NCI-H1436 treated with DMSO at 0.1 percent for 48 hours (cell line): Measurements from ENCODE around the gene DIAPH3.
"Not testable (repeated sequence)": the region's sequence is repeated elsewhere in the genome, so short reads cannot be mapped to it uniquely, and the experiment has no call there.

Experiments used
- DNase-seq: peaks from one replicate; lab custom pipeline; 2025; lab: John Stamatoyannopoulos, UW

The DIAPH3 gene

DNA sequence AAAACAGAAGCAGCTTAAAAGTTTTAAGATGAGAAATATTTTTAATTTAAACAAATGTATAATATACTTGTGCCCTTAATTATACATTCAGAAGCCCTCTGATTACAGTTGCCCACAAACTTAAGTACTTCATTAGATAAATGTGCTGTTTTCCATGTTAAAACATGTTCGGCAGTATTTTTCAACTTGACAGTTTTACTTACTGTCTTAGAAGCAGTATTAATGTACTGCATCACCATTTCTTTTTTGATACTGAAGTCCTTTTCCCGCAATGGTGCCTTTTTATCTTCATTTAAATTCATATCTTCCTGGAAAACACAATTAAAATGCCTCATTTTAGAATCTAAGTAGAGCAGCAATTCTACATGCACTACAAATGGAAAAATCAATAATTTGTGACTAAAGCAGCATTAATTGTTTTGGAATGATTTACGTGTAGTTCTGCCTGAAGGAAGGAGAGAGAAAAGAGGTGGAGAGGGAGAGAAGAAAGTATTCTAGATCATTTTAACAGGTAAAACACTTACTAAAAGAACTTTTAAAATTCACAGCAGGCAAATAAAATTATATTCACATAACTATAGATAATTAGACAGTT is 70.2 kb downstream of the DIAPH3 start:
- DNase-seq = no peak

DNA sequence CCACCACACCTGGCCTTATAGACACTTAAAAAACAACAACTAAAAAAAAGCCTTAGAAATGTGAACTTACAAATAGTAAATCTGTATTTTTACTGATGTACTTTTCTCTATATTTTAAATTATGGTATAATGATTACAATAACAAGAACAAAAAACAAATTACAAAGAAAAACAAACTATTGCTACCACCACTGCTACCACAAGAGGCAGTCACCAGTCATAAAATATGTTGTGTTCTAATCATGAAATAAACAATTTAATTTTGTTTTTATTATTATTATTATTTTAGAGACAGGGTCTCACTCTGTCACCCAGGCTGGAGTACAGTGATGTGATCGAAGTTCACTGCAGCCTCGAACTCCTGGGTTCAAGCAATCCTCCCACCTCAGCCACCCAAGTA is 72.2 kb downstream of the DIAPH3 start:
- DNase-seq = no peak

DNA sequence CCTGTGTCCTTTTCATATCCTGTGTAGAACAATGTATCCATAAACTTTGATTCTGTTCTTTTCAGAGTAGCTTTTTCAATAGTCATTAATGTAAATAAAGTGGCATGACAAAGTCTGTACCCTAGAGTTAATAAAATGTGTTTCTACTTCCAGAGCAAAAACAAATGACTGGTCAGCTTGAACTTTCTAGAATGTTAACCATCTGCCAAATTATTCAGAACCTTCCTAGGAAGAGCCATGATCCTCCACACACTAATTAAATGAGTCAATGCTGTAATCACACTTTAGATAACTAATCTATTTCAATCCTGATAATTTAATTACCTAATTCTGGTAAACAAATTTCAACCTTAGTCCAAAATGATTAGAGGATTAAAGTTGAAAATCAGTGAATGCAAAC is 73.2 kb downstream of the DIAPH3 start:
- no peak for DNase-seq

DNA sequence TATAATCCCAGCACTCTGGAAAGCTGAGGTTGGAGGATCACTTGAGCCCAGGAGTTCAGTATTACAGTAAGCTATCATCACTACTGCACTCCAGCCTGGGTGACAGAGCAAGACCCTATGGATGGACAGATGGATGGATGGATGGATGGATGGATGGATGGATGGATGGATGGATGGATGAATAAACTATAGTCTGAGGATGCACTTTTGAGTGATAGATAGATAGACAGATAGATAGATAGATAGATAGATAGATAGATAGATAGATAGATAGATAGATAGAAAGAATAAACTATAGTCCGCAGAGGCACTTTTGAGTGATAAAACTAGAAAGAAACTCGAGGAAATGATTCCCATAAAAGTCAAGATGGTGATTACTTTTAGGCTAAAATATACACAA is 79.9 kb downstream of the DIAPH3 start:
- DNase-seq = not testable (repeated sequence)

DNA sequence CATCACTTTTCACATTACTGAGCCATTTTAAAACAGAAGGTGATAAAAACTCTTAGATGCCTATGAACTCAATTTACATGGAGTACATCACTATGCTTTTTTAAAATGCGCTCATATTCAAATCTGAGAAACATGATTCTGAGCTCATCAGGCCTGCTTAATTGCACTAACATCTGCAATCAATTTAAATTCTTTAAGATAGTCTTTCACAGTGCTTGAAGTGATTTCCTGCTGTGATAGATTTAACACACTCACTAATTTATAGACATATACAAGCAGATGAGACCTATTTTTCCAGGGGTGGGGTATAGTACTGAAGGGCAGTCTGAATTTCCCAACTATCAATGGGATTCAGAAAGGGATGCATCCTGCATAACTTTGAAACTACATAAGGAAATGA is 82.9 kb downstream of the DIAPH3 start:
- no peak for DNase-seq

DNA sequence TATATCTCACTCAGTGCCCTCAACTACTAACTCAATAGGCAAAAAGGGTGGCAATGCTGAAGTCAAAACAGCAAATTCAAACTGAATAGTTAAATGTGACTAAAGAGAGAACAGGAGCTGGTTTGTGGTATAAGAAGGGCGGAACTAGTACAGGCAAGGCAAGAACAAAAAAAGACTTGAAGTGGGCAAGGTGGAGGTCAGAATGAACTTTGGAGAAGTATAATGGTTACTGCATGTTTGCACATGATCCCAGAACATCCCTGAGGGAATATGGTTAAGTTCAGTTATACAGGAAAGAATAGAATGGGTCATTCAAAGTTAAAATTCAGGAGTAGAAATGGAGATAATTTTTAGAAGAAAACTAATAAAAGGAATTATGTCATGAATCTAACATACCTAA is 85.5 kb downstream of the DIAPH3 start:
- DNase-seq = no peak

DNA sequence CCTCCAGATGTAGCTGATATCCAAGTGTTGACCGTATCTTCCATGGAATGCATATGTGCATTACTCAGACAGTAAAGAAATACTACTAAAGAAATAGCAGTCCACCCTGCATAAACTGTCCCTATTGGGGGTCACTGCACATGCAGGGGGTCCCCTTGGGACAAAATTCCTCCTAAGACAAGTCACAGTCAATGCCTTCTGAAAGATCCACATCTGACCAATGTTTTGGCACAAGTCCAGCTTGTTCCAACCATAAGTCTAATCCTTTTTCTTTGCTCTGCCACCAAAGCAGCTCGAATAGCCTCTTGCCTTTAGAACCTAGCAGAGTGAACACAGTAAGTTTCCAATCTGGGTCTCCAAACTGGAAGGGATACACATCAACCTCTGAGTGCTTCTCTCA is 87.9 kb downstream of the DIAPH3 start:
- no peak for DNase-seq

DNA sequence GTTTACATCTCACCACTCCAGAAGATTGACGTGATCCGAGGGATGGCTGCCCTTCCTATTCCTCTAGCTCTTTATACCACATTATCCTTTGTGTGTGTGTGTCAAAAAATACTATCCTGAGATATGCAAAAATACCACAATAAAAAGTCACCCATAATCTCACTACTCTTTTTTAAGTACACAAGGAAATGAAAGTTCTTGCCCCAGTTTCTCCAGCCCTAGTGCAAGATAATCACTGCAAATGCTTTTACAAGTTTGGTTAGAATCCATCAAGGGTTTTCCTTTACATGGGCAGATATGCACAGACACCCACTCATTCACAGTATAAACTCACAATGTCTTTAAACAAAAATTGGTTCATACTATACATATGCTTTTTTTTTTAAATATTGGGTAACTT is 89.3 kb downstream of the DIAPH3 start:
- DNase-seq = no peak

DNA sequence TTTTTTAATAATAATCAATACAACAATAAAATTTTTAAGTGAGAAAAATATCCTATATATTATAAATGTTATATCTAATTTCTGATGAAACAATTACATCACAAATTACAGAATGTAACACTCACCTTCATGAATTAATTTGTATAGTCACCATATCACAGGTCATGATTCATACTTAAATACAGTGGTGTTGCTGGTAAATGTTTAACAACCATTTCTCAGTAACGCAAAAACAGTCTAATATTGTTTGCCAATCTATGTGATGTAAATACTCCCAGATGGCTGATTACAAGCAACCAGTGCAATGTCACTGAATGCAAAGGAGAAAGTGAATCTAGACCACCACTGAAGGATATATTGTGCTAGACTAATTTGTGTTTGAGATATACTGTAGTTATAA is 97.5 kb downstream of the DIAPH3 start:
- no peak for DNase-seq

DNA sequence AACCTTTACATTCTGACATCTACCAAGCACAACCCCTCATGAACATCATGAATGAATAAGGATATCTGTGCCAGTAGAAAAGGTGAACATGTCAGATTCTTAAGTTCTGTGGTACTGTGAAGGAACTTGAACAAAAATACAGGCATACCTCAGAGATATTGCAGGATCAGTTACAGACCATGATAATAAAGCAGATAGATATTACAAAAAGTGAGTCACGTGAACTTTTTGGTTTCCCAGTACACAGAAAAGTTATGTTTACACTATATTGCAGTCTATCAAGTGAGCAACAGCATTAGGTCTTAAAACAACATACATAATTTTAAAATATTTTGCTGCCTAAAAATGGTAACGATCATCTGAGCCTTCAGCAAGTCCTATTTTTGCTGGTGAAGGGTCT is 101.2 kb downstream of the DIAPH3 start:
- DNase-seq = no peak

DNA sequence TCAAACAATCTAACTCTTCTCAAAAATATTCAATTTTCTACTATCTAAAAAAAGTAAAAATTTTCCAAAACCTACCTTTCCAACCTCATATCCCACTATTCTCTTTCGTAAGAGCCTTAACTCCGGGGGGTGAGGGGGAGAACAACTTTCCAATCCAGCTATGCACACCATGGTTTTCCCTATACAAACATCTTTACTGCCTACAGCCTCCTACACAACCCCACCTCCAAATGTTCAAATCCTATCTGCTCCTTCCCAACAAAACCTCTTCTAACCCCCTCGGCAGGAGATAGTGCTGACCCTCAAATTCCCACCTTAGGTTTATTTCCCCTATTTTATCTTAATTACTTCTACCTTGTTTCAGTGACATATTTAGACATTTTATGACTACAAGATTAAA is 102.0 kb downstream of the DIAPH3 start:
- no peak for DNase-seq

DNA sequence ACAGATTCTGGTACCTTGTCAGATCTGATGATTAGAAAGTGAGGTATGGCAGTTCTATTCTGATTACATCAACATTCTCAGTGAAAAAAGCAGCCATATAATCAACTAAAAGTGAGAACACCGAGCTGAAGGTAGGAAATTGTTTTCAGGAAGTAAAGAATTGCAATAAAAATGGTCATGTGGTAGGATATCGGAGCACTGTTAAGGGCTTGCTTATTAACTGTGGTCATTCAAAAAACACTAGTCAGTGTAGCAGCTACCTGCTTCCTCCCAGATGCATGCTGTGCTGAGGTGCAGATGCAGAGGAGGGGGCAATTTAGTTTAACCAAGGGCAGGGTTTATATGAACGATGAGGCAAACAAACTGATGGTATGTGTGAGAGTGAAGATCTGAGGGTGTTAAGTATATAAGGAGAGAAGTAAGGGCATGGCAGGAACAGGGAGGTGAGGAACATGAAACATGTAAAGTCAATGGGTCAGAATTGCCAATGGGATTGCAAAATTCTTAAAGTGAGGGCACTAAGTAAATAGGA is 111.9 kb downstream of the DIAPH3 start:
- no peak for DNase-seq

DNA sequence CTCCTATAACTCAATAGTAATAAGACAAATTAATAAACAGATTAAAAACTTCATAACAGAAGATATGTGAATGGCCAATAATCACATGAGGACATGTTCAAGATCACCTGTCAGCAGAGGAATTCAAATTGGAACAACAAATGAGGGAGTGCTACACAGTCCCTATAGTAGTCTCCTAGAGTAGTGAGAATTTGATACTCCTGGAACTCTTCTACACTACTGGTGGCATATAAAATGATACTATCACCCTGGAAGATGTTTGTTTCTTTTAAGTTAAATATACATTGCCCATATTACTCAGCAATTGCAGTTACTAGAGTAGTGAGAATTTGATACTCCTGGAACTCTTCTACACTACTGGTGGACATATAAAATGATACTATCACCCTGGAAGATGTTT is 115.4 kb downstream of the DIAPH3 start:
- not testable (repeated sequence) for DNase-seq

DNA sequence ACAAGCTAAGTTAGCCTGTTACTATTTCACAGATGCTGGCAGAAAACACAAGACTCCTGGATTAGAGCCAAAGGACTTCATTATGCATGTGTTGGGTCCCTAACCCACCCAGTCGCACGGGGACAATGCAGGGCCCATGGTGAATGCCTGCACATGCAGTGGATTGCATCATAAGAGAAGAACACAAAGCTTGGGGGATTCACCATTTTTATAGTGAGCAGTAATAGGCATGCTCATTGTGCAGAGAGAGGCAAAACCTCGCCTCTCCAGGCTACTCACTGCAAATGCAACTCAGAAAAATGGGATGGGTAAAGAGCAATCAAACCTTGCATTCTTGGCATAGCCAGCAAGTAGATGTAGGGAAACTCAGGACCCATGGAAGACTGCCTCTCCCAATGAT is 115.8 kb downstream of the DIAPH3 start:
- DNase-seq = no peak

DNA sequence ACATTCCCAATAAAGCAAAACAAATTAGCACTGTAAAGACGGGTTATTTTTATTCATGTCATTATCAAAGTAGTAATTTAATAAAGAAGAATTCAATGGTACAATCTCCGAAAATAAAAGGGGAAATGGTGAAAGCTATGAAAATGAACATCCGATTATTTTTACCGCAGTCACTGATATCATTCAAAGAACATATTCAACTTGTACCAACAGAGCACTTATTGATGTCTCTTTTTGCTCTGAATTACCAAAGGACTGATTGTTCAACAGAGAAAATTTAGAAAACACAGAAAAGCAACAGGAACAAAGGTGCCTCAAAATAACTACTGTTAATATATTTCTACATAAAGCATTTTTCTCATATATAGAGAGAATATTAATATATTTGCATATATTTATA is 119.4 kb downstream of the DIAPH3 start:
- DNase-seq = no peak

DNA sequence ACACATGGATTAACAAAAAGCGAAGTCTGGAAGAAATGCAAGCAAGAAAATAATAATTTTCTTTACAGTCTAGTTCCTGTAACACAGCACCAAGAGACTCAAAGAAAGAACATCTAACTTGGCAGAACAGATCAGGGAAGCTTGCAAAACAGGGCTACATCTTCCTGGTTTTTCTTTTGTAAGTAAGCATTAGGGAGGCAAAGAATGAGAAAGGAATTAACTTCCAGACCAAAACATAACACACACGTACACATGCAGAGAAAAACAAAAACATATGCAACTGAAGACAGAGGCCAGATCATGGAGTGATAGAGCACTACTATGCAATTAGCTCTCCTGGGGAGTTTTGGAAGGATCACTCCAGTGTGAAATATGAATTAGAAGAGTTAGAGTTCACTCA is 120.5 kb downstream of the DIAPH3 start:
- DNase-seq = no peak

DNA sequence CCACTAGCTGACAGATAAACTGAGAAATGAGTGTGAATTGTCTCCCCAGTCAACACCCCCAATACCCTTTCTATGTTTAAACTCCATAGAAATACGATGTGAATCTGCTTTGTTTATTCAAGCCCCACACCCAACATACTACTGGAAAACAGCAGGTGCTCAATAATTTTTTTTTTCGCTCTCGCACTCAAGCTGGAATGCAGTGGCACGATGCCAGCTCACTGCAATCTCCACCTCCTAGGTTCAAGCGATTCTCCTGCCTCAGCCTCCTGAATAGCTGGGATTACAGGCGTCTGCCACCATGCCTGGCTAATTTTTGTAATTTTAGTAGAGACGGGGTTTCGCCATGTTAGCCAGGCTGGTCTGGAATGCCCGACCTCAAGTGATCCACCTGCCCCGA is 123.1 kb downstream of the DIAPH3 start:
- not testable (repeated sequence) for DNase-seq

DNA sequence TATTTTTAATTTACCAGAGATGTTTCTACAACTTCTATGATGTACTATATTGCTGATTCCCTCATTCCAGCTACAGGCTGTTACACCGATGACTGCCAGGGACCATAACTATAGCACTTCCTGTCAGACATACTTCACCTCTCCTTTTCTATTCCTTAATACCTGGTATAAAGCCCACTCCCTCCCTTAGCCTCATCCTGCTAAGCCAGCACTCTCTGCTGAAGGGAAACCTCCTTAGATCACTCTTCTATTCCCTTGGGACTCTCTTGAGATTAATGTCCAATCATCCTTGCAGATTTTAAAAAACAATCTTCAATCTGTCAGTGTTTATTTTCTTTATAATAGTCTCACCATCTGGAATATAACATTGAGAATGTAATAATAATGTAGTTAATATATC is 127.9 kb downstream of the DIAPH3 start:
- DNase-seq = no peak

DNA sequence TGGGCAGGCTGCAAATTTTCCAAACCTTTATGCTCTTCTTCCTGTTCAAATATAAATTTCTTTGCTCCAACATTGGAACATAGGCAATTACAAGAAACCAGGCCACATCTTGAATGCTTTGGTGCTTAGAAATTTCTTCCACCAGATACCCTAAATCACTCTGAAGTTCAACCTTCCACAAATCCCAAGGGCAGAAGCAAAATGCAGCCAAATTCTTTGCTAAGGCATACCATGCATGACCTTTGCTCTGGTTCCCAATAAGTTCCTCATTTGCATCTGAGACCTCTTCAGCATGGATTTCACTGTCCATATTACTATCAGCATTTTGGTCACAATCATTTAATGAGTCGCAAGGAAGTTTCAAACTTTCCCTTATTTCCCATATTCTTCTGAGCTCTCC is 130.9 kb downstream of the DIAPH3 start:
- no peak for DNase-seq

DNA sequence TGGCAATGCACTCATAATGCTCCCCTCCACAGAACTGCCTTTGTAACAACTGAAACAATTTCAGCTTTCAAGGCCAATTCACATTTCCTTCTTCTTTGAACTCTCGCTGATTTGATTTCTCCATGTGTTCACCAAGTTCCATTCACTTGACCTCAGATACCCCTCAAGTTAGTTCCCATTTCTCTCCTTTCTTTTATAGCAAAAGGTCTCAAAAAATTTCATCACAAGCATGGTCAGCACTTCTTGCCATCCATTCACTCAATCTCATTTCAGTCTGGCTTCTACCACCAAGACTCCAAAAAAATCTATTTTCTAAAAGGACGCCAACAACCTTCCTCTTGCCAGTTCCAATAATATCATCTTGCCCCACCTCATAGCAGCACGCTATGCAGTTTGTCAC is 135.7 kb downstream of the DIAPH3 start:
- no peak for DNase-seq

DNA sequence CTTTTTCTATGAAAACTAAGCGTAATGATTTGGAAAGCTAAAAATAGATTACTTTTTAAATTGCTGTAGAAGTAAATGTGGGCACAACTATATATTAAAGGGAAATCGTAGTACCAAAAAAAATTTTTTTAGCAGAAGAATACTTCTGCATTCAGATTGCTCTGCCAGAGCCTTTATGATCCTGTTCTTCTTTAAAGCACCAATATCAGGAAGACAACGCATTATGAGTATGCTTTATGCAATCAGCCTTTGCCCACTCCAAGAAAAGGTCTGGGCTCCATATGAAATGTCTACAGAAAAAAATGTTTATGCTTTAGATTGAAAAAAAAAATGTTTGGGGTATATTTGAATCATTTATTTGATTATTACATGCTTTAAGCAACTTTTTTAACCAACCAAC is 137.4 kb downstream of the DIAPH3 start:
- no peak for DNase-seq

DNA sequence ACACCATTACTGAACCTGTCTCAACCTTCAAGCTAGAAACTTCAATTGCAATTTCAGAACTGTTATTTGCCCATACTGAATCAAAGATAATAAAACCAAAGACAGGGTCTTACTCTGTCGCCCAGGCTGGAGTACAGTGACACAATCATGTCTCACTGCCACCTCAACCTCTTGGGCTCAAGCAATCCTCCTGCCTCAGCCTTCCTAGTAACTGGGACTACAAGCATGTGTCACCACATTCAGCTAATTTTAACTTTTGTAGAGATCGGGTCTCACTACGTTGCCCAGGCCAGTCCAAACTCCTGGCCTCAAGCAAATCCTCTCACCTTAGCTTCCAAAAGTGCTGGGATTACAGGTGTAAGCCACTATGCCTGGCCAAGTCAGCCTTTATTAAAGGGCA is 143.4 kb downstream of the DIAPH3 start:
- DNase-seq = no peak

DNA sequence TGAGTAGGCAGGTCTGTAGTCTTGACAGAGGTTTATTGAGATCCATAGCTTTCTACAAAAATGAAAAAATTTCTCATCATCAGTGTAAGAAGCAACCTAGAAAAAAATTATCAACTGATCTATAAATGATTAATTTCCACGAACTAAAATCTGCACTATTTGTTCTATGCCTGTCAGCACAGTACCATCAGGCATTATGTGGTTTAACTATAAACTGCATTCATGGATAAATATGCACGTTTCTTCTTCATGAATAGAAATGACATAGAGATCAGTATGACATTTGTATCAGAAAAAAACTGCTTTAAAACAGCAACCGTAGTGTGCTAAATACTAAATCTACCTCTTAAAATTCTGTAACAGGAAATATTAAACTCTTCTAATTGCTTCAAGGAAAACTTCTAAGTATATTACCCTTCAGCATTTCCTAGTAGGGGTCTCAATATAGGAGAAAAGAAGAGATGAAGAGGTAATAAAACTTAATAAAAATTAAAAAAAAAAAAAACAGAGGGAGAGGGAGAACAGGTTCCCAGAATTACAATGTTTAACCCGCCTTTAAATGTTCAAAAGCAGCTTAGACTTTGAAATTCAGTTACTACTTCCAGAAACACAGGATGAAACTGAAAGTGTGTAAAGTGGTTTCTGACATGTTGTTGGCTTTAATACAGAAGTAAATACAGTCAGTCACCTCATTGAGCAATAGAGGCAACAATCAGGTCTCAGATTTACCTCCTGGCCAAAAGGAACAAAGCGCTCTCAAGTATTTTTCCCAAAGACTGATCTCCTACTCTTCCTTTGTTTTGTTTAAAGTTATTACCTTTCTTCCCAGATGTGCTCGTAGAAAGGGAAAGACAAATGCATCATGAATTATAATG is 144.4 kb downstream of the DIAPH3 start:
- no peak for DNase-seq

DNA sequence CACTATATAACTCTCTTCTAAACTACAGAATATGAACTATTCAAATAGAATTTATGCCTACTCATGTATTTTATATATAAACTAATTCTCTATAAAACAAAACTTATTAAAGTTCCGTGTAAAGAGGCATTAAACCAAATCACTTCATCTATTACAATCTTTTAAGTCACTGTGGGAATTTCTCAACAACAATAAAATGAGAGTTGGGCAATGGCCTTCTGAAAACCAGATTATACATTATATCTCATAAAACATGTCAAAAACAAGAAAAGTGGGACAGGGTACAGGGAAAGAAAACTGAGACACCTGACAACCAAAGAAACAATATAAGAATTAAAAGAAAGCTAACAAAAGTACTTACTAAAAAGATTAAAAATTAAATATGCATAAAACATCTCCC is 145.2 kb downstream of the DIAPH3 start:
- DNase-seq = no peak
